CD4-positive, alpha-beta T cell treated with Interleukin-2 at 100 ng/mL for 4 hours (primary cell): Measurements from ENCODE around the gene KIAA1614.

Experiments used
- DNase-seq: peaks from one replicate; pipeline ENCODE4 v3.0.0-alpha.2; 2020; ENCODE audit warnings: low spot score

Gene KIAA1614

DNA sequence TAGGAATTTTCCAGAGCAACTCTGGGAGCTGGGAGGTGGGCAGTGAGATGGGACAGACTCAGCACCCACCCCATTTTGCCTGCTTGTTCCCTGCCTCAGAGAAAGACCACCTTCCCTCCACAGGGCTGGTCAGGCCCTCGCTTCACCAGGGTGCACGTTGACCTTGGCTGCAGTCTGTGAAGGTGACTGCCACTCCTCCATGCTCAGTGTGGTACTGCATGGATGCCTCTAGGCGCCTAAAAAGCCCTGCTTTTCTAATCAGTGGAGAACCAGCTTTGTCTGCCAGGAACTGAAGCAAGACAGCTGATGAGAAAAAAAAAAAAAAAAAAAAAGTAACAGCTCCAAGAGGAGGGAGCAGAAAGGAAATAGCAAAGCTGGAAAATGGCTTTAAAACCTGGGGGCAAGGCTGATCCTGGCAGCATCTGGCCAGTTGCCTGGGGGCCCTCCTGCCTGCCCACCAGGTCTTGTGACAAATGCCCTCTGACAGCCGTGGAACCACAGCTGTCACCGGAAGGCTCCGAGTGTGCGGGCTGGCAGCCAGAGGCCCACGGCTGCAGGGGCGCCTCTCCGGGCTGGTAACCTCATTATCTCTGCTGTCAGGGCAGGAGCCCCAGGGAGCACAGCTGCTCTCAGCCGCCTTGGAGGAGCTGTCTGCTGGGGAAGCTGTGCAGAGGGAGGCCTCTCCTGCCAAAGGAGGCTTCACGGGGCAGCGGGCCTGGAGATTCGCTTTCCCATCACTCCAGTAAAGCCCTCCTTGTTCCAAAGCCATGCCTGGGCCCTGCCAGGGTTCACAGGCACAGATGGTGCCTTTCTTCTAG lies 13.7 kb downstream of the KIAA1614 start:
- no peak for DNase-seq

GRCh38 chr1:180927348-180927747 lies 14.7 kb downstream of the KIAA1614 start:
- no peak for DNase-seq

DNA sequence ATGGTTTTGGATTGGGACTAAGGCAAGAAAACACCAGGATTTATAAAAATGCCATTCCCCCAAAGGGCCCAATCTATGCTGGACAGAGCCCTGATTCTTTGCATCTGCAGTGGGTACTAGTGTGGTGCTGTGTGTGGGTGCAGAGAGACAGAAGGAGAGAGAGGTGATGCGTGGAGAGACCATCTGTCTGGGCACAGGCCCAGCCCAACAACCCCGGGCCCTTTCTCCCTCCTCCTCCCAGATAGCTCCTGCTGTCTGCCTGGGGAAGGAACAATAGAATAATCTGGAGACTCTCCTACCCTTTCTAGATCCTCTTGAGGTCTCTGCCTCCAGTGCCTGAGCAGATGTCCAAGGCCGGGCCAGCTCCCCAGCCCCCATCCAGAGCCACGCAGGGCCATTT lies 15.1 kb downstream of the KIAA1614 start:
- DNase-seq = no peak

DNA sequence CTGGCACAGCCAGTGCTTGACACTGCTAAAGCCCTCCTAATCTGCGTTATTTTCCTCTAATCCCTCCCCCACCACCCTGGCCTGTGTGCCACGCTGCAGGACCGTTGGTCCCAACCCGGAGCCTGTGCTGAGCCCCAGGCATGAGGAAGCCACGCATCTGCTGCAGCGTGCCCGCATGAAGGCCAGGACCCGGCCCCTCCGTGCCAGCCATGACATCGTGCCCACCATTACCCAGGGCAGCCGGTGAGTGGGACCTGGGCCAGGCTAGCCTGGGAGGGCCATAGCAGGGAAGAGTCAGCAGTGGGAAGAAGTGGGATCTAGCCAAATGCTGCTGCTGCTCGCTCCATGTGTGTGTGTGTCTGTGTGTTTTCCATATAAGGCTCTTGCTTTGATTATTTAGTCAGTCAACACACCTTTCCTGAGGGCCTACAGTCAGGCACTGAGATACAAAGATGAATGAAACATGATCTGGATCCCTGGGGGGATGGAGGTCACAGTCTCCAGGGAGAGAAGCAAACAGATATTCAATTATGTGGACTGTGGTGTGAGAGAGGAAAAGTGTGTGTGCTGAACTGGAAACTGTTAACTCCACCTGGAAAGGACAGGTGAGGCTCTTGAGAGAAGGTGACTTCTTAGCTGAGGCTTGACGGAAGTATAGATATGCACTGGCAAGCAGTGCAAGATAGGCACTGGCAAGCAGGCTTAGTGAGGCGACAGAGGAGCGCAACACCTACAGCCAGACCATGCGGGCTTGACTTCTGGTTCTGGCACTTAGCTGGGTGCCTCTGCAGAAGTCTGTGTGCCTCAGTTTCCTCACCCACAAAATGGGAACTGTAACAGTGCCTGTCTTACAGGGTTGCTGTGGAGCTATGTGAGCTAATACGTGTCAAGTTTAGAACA lies 15.9 kb downstream of the KIAA1614 start:
- no peak for DNase-seq

DNA sequence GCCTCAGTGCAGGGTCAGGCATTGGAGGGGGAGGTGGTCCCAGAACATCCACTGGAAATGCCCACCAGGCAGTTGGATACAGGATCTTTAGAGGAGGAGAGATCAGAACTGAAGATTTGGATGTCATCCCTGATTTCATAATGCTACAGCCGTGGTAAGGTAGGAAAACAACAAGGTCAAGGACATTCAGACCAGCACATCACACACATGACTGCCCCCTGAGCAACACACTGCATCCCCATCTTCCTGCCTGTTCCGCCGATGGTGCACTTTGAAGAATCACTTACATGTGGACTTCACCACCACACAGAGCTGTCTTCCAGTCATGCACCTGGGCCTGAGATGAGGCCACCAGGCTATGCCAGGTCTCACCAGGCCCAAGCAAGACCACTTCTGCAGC lies 16.7 kb downstream of the KIAA1614 start:
- DNase-seq = no peak

GRCh38 chr1:180930687-180931086 lies 18.0 kb downstream of the KIAA1614 start:
- no peak for DNase-seq

DNA sequence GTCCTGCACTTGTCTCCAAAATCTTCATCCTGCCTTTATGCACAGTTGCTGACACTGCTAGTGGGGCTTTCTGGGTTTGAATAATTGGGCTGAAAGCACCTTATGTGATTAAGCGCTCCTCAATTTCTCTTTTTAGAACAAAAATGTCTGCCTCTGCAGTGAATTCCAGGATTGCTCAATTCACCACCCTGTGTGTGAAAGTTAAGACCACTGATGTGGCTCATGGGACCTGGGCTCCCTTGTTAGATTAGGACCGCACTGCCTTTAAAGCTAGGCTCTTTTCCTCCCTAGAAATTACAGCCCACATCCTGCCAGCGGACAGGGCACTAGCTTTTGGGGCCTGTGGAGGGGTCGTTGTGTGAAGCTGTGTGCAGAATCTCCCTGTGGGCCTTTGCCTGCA lies 18.8 kb downstream of the KIAA1614 start:
- no peak for DNase-seq

GRCh38 chr1:180932378-180932777 lies 19.7 kb downstream of the KIAA1614 start:
- no peak for DNase-seq

DNA sequence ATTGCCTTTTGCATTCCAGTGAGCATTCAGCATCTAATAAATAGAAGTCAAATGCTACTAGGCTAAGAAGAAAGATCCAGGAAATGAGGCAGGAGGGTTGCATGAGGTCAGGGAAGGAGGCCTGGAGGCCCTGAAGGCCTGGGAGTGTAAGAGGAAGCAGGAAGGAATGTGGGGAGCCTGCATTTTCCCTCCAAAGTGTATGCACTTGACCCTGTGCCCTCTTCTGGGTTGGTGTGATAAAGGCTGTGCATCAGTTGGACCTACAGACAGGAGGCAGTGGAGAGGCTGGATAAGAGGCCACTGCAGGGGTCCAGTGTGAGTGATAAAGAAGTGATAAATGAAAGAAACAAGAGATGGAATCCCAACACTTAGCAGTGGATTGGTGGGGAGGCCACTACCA lies 20.4 kb downstream of the KIAA1614 start:
- DNase-seq = no peak

DNA sequence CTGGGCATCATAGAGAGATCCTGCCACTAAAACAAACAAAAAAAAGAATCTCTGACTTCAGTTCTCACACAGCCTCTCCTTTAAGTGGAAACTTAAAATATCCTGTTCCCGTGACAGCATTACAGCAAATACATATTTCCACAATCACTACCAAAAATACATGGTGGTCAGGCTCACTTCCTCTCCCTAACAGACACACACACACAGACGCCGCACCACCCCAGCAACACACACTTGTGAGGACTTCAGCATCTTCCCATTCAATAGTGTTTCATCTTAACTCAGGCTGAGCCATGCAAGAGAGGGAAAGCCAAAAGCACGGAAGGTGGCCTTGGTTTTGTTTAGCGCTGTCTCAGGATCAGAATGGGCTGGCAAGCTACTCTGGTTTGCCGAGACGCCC lies 21.9 kb downstream of the KIAA1614 start:
- no peak for DNase-seq

- DNase-seq = no peak
Measured at GRCh38 chr1:180935326-180936109, 22.8 kb downstream of the KIAA1614 start.

- no peak for DNase-seq
Measured at GRCh38 chr1:180936110-180937011, 23.7 kb downstream of the KIAA1614 start.

GRCh38 chr1:180937012-180937372 lies 24.3 kb downstream of the KIAA1614 start:
- DNase-seq = no peak

DNA sequence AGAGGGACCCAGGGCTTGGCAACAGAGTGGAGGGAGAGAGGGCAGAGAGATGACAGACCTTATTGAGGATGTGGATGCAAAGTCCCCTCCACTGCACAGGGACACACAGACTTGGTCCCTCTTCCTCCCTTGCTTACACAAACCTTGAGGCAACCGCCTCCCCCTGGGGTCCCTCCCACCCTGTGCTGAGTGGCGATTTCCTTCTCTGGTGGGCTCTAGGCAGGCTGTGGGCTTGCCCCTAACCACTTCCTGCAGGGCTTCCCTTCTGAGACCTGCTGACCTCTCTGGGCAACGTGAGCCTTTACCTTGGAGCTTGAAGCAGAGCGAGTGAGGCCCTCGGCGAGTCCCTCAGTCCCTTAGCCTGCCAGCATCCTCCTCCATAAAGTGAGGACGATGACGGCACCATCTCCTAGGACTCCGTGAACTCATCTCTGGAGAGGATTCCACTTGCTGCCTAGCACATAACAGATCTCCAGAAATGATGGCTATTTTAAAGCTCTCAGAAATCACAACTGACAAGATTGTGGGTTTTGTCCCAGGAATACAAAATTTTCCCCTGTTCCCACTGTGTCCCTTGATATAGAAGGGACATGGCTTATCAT lies 25.0 kb downstream of the KIAA1614 start:
- DNase-seq = no peak

DNA sequence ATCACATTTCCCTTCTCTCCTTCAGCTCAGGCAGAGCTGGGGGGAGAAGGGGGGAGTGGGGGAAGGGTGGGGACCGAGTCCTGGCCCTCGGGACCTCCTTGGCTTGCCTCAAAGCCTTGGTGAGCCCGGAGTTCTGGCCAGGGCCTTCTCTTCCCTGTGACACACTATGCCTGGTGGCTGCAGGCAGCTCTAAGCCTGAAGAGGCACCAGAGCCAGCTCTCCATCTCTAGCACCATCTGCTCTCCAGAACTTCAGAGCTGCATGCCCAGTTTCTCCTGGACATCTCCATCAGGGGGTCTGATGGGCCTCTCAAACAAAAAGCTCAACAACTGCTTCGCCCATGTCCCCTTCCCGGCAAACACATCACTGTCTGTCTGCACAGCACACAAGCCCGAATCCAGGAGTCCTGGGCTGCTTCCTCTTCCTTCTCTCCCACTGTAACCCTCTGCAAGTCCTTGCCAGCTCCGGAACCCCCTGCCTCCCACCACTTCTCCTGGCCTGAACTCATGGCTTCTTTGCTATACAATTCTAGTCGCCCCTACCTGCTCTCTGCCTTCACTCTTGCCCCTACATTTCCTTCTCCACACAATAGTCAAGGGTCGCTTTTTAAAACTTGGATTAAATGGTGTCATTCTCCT lies 26.5 kb downstream of the KIAA1614 start:
- DNase-seq = no peak

- DNase-seq = no peak
Measured at GRCh38 chr1:180939711-180940103, 27.0 kb downstream of the KIAA1614 start.

DNA sequence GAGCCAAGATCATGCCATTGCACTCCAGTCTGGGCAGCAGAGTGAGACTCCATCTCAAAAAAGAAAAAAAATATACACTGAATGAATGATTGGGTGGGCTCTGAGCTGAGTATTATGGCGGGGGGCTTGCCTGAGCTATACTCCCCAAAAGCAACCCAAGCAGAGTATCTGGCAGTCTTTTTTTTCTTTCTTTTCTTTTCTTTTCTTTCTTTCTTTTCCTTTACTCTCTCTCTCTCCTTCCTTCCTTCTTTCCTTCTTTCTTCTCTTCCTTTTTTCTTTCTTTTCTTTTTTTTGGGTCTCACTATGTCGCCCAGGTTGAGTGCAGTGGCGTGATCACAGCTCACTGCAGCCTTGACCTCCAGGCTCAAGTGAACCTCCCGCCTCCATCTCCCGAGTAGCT lies 27.7 kb downstream of the KIAA1614 start:
- no peak for DNase-seq

GRCh38 chr1:180941518-180942275 lies 29.0 kb downstream of the KIAA1614 start:
- DNase-seq = no peak

DNA sequence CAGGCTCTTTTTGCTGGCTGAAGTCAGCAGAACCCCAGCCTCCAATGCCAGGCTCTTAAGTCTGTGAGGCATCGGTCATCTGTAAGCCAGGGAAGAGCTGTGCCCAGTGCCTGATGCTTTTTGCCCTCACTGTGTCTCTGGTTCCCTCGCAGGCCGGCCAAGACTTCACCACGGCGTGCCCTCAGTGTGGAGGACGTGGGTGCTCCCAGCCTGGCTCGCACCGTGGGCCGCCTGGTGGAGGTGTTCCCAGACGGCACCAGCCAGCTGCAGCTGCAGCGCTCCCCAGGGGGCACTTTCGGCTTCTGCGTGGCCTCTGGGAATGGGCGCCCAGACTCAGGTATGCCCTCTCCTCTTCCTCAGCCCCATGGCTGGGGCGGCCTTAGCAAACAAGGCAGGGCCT lies 32.5 kb downstream of the KIAA1614 start:
- DNase-seq = no peak

DNA sequence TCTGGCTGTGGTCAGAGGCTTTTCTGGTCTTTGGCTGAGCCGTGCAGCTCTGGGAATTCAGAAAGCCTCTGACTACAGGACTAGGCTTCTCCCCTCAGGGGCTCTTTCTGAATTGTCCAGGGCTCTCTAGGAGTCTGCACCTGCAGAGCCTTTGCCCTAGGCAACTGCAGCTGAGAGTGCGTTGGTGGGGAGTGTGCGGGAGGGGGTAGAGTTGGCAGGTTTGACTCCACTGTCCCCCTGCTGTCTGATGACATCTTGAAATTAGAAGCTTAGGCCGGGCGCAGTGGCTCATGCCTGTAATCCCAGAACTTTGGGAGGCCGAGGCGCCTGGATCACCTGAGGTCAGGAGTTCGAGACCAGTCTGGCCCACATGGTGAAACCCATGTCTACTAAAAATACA lies 32.9 kb downstream of the KIAA1614 start:
- no peak for DNase-seq
